Activated T-cell treated with anti-CD3 and anti-CD28 coated beads, Interleukin-2, amount 50 U/mL, for 1 hour (primary cell): ENCODE results near the gene HECTD4.
"Not testable (repeated sequence)": the region's sequence is repeated elsewhere in the genome, so short reads cannot be mapped to it uniquely, and the experiment has no call there.

Source experiments
- DNase-seq: peaks from one replicate; pipeline ENCODE4 v3.0.0-alpha.2; 2020

Gene HECTD4

GRCh38 chr12:112170376-112170775, 211.9 kb downstream of the HECTD4 start:
- DNase-seq: peak; percentile 29

GRCh38 chr12:112169966-112170365, 212.3 kb downstream of the HECTD4 start:
- DNase-seq: no peak

GRCh38 chr12:112169161-112169872, 212.9 kb downstream of the HECTD4 start:
- DNase-seq: no peak

GRCh38 chr12:112168561-112168971, 213.7 kb downstream of the HECTD4 start:
- no peak for DNase-seq

- no peak for DNase-seq
Measured at GRCh38 chr12:112167718-112168525, 214.3 kb downstream of the HECTD4 start.

GRCh38 chr12:112167031-112167461, 215.2 kb downstream of the HECTD4 start:
- no peak for DNase-seq

GRCh38 chr12:112166051-112167015, 215.9 kb downstream of the HECTD4 start:
- no peak for DNase-seq

- DNase-seq: no peak
Measured at GRCh38 chr12:112165624-112166023, 216.6 kb downstream of the HECTD4 start.

- no peak for DNase-seq
Measured at GRCh38 chr12:112164011-112164660, 218.1 kb downstream of the HECTD4 start.

GRCh38 chr12:112163471-112163991, 218.7 kb downstream of the HECTD4 start:
- DNase-seq: no peak

- DNase-seq: no peak
Measured at GRCh38 chr12:112163056-112163455, 219.2 kb downstream of the HECTD4 start.

GRCh38 chr12:112162241-112162790, 219.9 kb downstream of the HECTD4 start:
- DNase-seq: no peak

GRCh38 chr12:112161711-112162110, 220.5 kb downstream of the HECTD4 start:
- no peak for DNase-seq

GRCh38 chr12:112160611-112161010, 221.6 kb downstream of the HECTD4 start:
- no peak for DNase-seq

- no peak for DNase-seq
Measured at GRCh38 chr12:112159146-112159541, 223.1 kb downstream of the HECTD4 start.

- DNase-seq: not testable (repeated sequence)
Measured at GRCh38 chr12:112158461-112159145, 223.6 kb downstream of the HECTD4 start.

- DNase-seq: no peak
Measured at GRCh38 chr12:112153893-112154219, 228.4 kb downstream of the HECTD4 start.

- DNase-seq: no peak
Measured at GRCh38 chr12:112153181-112153892, 228.9 kb downstream of the HECTD4 start.

- DNase-seq: no peak
Measured at GRCh38 chr12:112151766-112152541, 230.3 kb downstream of the HECTD4 start.

- DNase-seq: no peak
Measured at GRCh38 chr12:112149596-112149995, 232.6 kb downstream of the HECTD4 start.
